Stimulated activated naive CD8-positive, alpha-beta T cell treated with anti-CD3 and anti-CD28 coated beads, Interleukin-15, Interleukin-2, amounts not matched to agents 100 ng/mL and 50 ng/mL, for 24 hours (primary cell): ENCODE results near the gene MAP2K5.

Experiments
- H3K27ac Mint-ChIP-seq: one replicate; pipeline ENCODE4 v1.8.0; 2021; ENCODE audit warnings: mild to moderate bottlenecking, mixed read lengths
- H3K27me3 Mint-ChIP-seq: one replicate; pipeline ENCODE4 v1.8.0; 2021; ENCODE audit warnings: mixed read lengths
- H3K36me3 Mint-ChIP-seq: one replicate; pipeline ENCODE4 v1.8.0; 2021; ENCODE audit warnings: low read depth, mixed read lengths
- H3K4me1 Mint-ChIP-seq: one replicate; pipeline ENCODE4 v1.8.0; 2021; ENCODE audit warnings: low read depth, mixed read lengths
- H3K4me3 Mint-ChIP-seq: one replicate; pipeline ENCODE4 v1.8.0; 2021; ENCODE audit warnings: mild to moderate bottlenecking, mixed read lengths
- H3K9me3 Mint-ChIP-seq: one replicate; pipeline ENCODE4 v1.8.0; 2021; ENCODE audit warnings: mixed read lengths

MAP2K5 gene

GRCh38 chr15:67743558-67743957, 201.1 kb downstream of the MAP2K5 start:
- Mint-ChIP-seq H3K36me3 (peaks cover 7% of the 10 kb centered on the region), H3K4me1 (peaks cover 47% of the 10 kb centered on the region), H3K4me3 (no peak overlapping the region), H3K9me3 (no peaks in the 10 kb centered on the region), H3K27me3 (no peaks in the 10 kb centered on the region), H3K27ac (no peak overlapping the region)

GRCh38 chr15:67744331-67745072, 202.0 kb downstream of the MAP2K5 start:
- peaks cover 47% of the 10 kb centered on the region for H3K4me1 Mint-ChIP-seq
- no peaks in the 10 kb centered on the region for H3K9me3 Mint-ChIP-seq
- peak overlapping the region; percentile 62 for H3K27ac Mint-ChIP-seq
- peak overlapping the region; percentile 53 for H3K4me3 Mint-ChIP-seq
- no peaks in the 10 kb centered on the region for H3K27me3 Mint-ChIP-seq
- H3K36me3 Mint-ChIP-seq, result peaks cover 7% of the 10 kb centered on the region

GRCh38 chr15:67745073-67746006, 202.8 kb downstream of the MAP2K5 start:
- peaks cover 7% of the 10 kb centered on the region for H3K36me3 Mint-ChIP-seq
- peak overlapping the region; percentile 53 for H3K4me3 Mint-ChIP-seq
- no peaks in the 10 kb centered on the region for H3K9me3 Mint-ChIP-seq
- H3K27me3 Mint-ChIP-seq, result no peaks in the 10 kb centered on the region
- peaks cover 50% of the 10 kb centered on the region for H3K4me1 Mint-ChIP-seq
- peak overlapping the region; percentile 62 for H3K27ac Mint-ChIP-seq

GRCh38 chr15:67746022-67746421, 203.5 kb downstream of the MAP2K5 start:
- peak overlapping the region; percentile 14 for H3K4me3 Mint-ChIP-seq
- H3K27me3 Mint-ChIP-seq, result no peaks in the 10 kb centered on the region
- peaks cover 55% of the 10 kb centered on the region for H3K4me1 Mint-ChIP-seq
- H3K27ac Mint-ChIP-seq, result peak overlapping the region; percentile 53
- no peaks in the 10 kb centered on the region for H3K9me3 Mint-ChIP-seq
- H3K36me3 Mint-ChIP-seq, result peaks cover 10% of the 10 kb centered on the region

GRCh38 chr15:67746450-67746849, 203.9 kb downstream of the MAP2K5 start:
- no peak overlapping the region for H3K27ac Mint-ChIP-seq
- peaks cover 51% of the 10 kb centered on the region for H3K4me1 Mint-ChIP-seq
- H3K4me3 Mint-ChIP-seq, result peak overlapping the region; percentile 14
- no peaks in the 10 kb centered on the region for H3K27me3 Mint-ChIP-seq
- peaks cover 6% of the 10 kb centered on the region for H3K36me3 Mint-ChIP-seq
- H3K9me3 Mint-ChIP-seq, result no peaks in the 10 kb centered on the region

GRCh38 chr15:67747921-67748320, 205.4 kb downstream of the MAP2K5 start:
- Mint-ChIP-seq H3K27me3 (no peaks in the 10 kb centered on the region), H3K4me1 (peaks cover 48% of the 10 kb centered on the region), H3K27ac (no peak overlapping the region), H3K9me3 (no peaks in the 10 kb centered on the region), H3K36me3 (peaks cover 4% of the 10 kb centered on the region), H3K4me3 (no peak overlapping the region)

- Mint-ChIP-seq H3K4me3 (no peak overlapping the region), H3K27ac (no peak overlapping the region), H3K9me3 (no peaks in the 10 kb centered on the region), H3K4me1 (peaks cover 39% of the 10 kb centered on the region), H3K27me3 (no peaks in the 10 kb centered on the region), H3K36me3 (peaks cover 7% of the 10 kb centered on the region)
These were observed 207.9 kb downstream of the MAP2K5 start for GRCh38 chr15:67750371-67750770.

- Mint-ChIP-seq H3K4me1 (peaks cover 55% of the 10 kb centered on the region), H3K4me3 (no peak overlapping the region), H3K9me3 (no peaks in the 10 kb centered on the region), H3K27ac (no peak overlapping the region), H3K27me3 (no peaks in the 10 kb centered on the region), H3K36me3 (peaks cover 7% of the 10 kb centered on the region)
These were observed 211.4 kb downstream of the MAP2K5 start for GRCh38 chr15:67753891-67754290.

- Mint-ChIP-seq H3K9me3 (no peaks in the 10 kb centered on the region), H3K4me3 (no peak overlapping the region), H3K4me1 (peaks cover 64% of the 10 kb centered on the region), H3K36me3 (peaks cover 7% of the 10 kb centered on the region), H3K27me3 (no peaks in the 10 kb centered on the region), H3K27ac (no peak overlapping the region)
These were observed 212.8 kb downstream of the MAP2K5 start for GRCh38 chr15:67755264-67755663.

GRCh38 chr15:67755936-67756335, 213.4 kb downstream of the MAP2K5 start:
- Mint-ChIP-seq H3K4me3 (no peak overlapping the region), H3K4me1 (peaks cover 64% of the 10 kb centered on the region), H3K9me3 (no peaks in the 10 kb centered on the region), H3K27ac (no peak overlapping the region), H3K27me3 (no peaks in the 10 kb centered on the region), H3K36me3 (peaks cover 3% of the 10 kb centered on the region)

GRCh38 chr15:67758619-67759300, 216.3 kb downstream of the MAP2K5 start:
- H3K4me3 Mint-ChIP-seq, result peak overlapping the region; percentile 3
- peak overlapping the region; percentile 5 for H3K27ac Mint-ChIP-seq
- no peaks in the 10 kb centered on the region for H3K27me3 Mint-ChIP-seq

GRCh38 chr15:67760901-67761300, 218.4 kb downstream of the MAP2K5 start:
- no peak overlapping the region for H3K4me3 Mint-ChIP-seq
- no peaks in the 10 kb centered on the region for H3K9me3 Mint-ChIP-seq
- H3K27me3 Mint-ChIP-seq, result no peaks in the 10 kb centered on the region
- H3K27ac Mint-ChIP-seq, result no peak overlapping the region
- peaks cover 84% of the 10 kb centered on the region for H3K4me1 Mint-ChIP-seq
- peaks cover 5% of the 10 kb centered on the region for H3K36me3 Mint-ChIP-seq

More at GRCh38 chr15:67758619-67759300, 216.3 kb downstream of the MAP2K5 start:
- Mint-ChIP-seq H3K9me3 (no peaks in the 10 kb centered on the region), H3K4me1 (peaks cover 91% of the 10 kb centered on the region), H3K36me3 (peaks cover 3% of the 10 kb centered on the region)

- no peak overlapping the region for H3K4me3 Mint-ChIP-seq
- H3K9me3 Mint-ChIP-seq, result no peaks in the 10 kb centered on the region
- H3K4me1 Mint-ChIP-seq, result peaks cover 85% of the 10 kb centered on the region
- H3K27ac Mint-ChIP-seq, result no peak overlapping the region
- no peaks in the 10 kb centered on the region for H3K27me3 Mint-ChIP-seq
- peaks cover 5% of the 10 kb centered on the region for H3K36me3 Mint-ChIP-seq
These were observed 218.8 kb downstream of the MAP2K5 start for GRCh38 chr15:67761343-67761742.

- peak overlapping the region; percentile 58 for H3K4me3 Mint-ChIP-seq
- no peaks in the 10 kb centered on the region for H3K9me3 Mint-ChIP-seq
- peak overlapping the region; percentile 82 for H3K27ac Mint-ChIP-seq
- no peaks in the 10 kb centered on the region for H3K27me3 Mint-ChIP-seq
- H3K36me3 Mint-ChIP-seq, result peaks cover 9% of the 10 kb centered on the region
- peaks cover 84% of the 10 kb centered on the region for H3K4me1 Mint-ChIP-seq
These were observed 220.3 kb downstream of the MAP2K5 start for GRCh38 chr15:67762610-67763368.
